ENCODE data around the gene ANKK1. TPM values are rescaled to one million over a fixed set of nuclear protein-coding genes. Genes with fewer than 3 reads are reported as not detected.

ANKK1 gene
- total and polyA plus RNA-seq, 2 of the 8 experiments (the other 6 are each of a cell fraction or from before 2014, with no cell fraction given): 0.11 TPM; not detected in 1

- no peak for FAIRE-seq
These were observed 33.2 kb downstream of the ANKK1 start for GRCh38 chr11:113420808-113421207.

More at GRCh38 chr11:113420808-113421207, 33.2 kb downstream of the ANKK1 start:
- Histone ChIP-seq H3K4ac (replicated peaks; ENCODE audit: insufficient read length, low read depth, low read length) (no peak overlapping the region), H2AFZ (ENCODE audit: low read length) (no peak overlapping the region), H3K36me3 (ENCODE audit: control insufficient read depth in 2 of 4, insufficient read depth in 4 of 4, low read length in 3 of 4) (no peaks in the 10 kb centered on the region), H3K18ac (ENCODE audit: extremely low read depth, low read length) (no peak overlapping the region), H4K91ac (replicated peaks; ENCODE audit: insufficient read length, low read length) (no peak overlapping the region), H3K9ac (replicated peaks in 1 of 4; ENCODE audit: extremely low read depth in 1 of 4, low read depth in 3 of 4, low read length in 3 of 4) (no peak overlapping the region), H3K56ac (replicated peaks; ENCODE audit: insufficient read length, low read depth, low read length) (no peak overlapping the region), H4K8ac (ENCODE audit: extremely low read depth, insufficient read depth, low read length) (no peak overlapping the region), H3K14ac (ENCODE audit: insufficient read length) (no peak overlapping the region), H3K79me1 (ENCODE audit: low read depth, low read length) (no peaks in the 10 kb centered on the region), H3K4me2 (ENCODE audit: insufficient read depth in 1 of 2, low read depth in 2 of 2, low read length in 2 of 2) (no peak overlapping the region), H3K79me2 (ENCODE audit: control insufficient read depth in 1 of 2, insufficient read depth in 2 of 2, low read length in 2 of 2) (no peaks in the 10 kb centered on the region), H3K4me1 (replicated peaks in 1 of 4; ENCODE audit: control insufficient read depth in 3 of 4, insufficient read depth in 4 of 4, low read length in 3 of 4) (no peaks in the 10 kb centered on the region), H3K23me2 (ENCODE audit: low read depth, low read length) (no peaks in the 10 kb centered on the region), H2BK120ac (replicated peaks; ENCODE audit: low read depth, low read length) (no peak overlapping the region), H4K20me1 (replicated peaks in 1 of 2; ENCODE audit: control insufficient read depth in 1 of 2, insufficient read depth in 2 of 2, low read length in 2 of 2) (no peaks in the 10 kb centered on the region), H3K9me3 (ENCODE audit: insufficient read depth in 2 of 2, low read depth in 1 of 2, low read length in 1 of 2) (no peaks in the 10 kb centered on the region), H3K4me3 (ENCODE audit: extremely low read depth in 1 of 4, insufficient read depth in 2 of 4, low read depth in 3 of 4, low read length in 4 of 4) (no peak overlapping the region), H3K27ac (ENCODE audit: low read depth, low read length) (no peak overlapping the region), H2BK12ac (ENCODE audit: low read depth, low read length) (no peak overlapping the region), H3K23ac (ENCODE audit: insufficient read length) (no peak overlapping the region), H2BK5ac (ENCODE audit: low read depth, low read length) (no peak overlapping the region), H2AK5ac (ENCODE audit: low read depth, low read length) (no peak overlapping the region), H2BK20ac (ENCODE audit: low read length) (no peak overlapping the region), H2BK15ac (ENCODE audit: low read length) (no peak overlapping the region), H3K27me3 (replicated peaks in 1 of 4; ENCODE audit: control insufficient read depth in 3 of 4, extremely low read depth in 1 of 4, insufficient read depth in 3 of 4, low read length in 3 of 4) (no peaks in the 10 kb centered on the region), H4K5ac (ENCODE audit: insufficient read length, low read depth, low read length) (no peak overlapping the region)
- POLR2A ChIA-PET (ENCODE audit: partially characterized antibody): interaction anchor here (1.1 kb wide), 1 partner anchor 21 kb away, joined by 3 read pairs; no protein-coding TSS in a partner anchor
- 74% methylated on average over 2 of the region's 2 CpGs; no CpG with 5 or more reads in 1 of the 2 experiments for WGBS, 2 experiments (ENCODE audit: extremely low coverage in 1 of 2, insufficient coverage in 1 of 2, insufficient read length in 1 of 2, insufficient replicate concordance in 2 of 2, low coverage in 1 of 2, low lambda C conversion rate in 2 of 2, missing lambda C conversion rate in 1 of 2)
- no peak for DNase-seq (ENCODE audit: low read depth in 1 of 2, low spot score in 2 of 2)
- CTCF ChIA-PET (ENCODE audit: partially characterized antibody): interaction anchor here (1.0 to 3.2 kb wide), 5 partner anchors 10 to 311 kb away, joined by 3 to 13 read pairs (median 4); no protein-coding TSS in a partner anchor
- TF ChIP-seq MAFK (IDR thresholded peaks at IDR 0.05; ENCODE audit: low read depth, low read length) (no peak), CHD2 (IDR thresholded peaks at IDR 0.05; ENCODE audit: low read length) (no peak), NANOG (IDR thresholded peaks at IDR 0.05; ENCODE audit: insufficient read depth, low read depth, low read length, poor library complexity, severe bottlenecking) (no peak), EZH2 (IDR thresholded peaks at IDR 0.05; ENCODE audit: low read depth, low read length, severe bottlenecking) (no peak), SUZ12 (IDR thresholded peaks at IDR 0.05; ENCODE audit: low read length) (no peak), CBX8 (IDR thresholded peaks at IDR 0.05; ENCODE audit: borderline replicate concordance, low read depth, low read length) (no peak), NRF1 (IDR thresholded peaks at IDR 0.05; ENCODE audit: low read depth, low read length) (no peak), SIX5 (IDR thresholded peaks at IDR 0.05; ENCODE audit: low read depth, low read length) (no peak), SP1 (IDR thresholded peaks at IDR 0.05; ENCODE audit: low read depth, low read length) (no peak), SIRT6 (IDR thresholded peaks at IDR 0.05; ENCODE audit: low read length) (no peak), BRCA1 (IDR thresholded peaks at IDR 0.05; ENCODE audit: low read depth, low read length) (no peak), ATF2 (IDR thresholded peaks at IDR 0.05; ENCODE audit: low read length) (no peak), JUN (IDR thresholded peaks at IDR 0.05; ENCODE audit: low read depth, low read length) (no peak), KDM4A (IDR thresholded peaks at IDR 0.05; ENCODE audit: low read depth, low read length, severe bottlenecking) (no peak)
